CD4-positive, alpha-beta memory T cell (primary cell): Measurements from ENCODE around the gene TMEM141. TPM values are rescaled to one million over a fixed set of nuclear protein-coding genes. Genes with fewer than 3 reads are reported as not detected.
A peak's percentile ranks its signal among the peaks of the same experiment; 100 is the strongest.

Experiments
- CTCF ChIA-PET: fragments of 350-600 bp; sonication (Branson Sonifier 250); formaldehyde crosslinking; loops from one replicate; lab custom pipeline; 2021; ENCODE audit warnings: inconsistent platforms; ENCODE audit not compliant: partially characterized antibody; lab: Charles Lee
- POLR2A ChIA-PET: fragments of 350-600 bp; sonication (Branson Sonifier 250); formaldehyde crosslinking; loops from one replicate; lab custom pipeline; 2021; ENCODE audit not compliant: partially characterized antibody; lab: Charles Lee
- DNase-seq, 5 donors: peaks; one replicate each; pipeline versions ENCODE4 v3.0.0 to v3.0.0-alpha.2; 2020 to 2022; ENCODE audit warnings: mixed read lengths in 1 of 5
- H3K27ac ChIP-seq: one replicate; pipeline ENCODE4 v1.7.0; 2013; ENCODE audit warnings: low read depth, low read length
- H3K27me3 ChIP-seq: 2 replicates; pipeline ENCODE4 v1.7.0; 2013; ENCODE audit warnings: mild to moderate bottlenecking, low read length, moderate library complexity; ENCODE audit not compliant: insufficient read depth
- H3K36me3 ChIP-seq: 2 replicates; pipeline ENCODE4 v1.7.0; 2013; ENCODE audit warnings: mild to moderate bottlenecking, low read length, moderate library complexity; ENCODE audit not compliant: insufficient read depth
- H3K4me1 ChIP-seq: 2 replicates; pipeline ENCODE4 v1.7.0; 2013; ENCODE audit warnings: mild to moderate bottlenecking, low read length, moderate library complexity; ENCODE audit not compliant: insufficient read depth
- H3K4me3 ChIP-seq, 2 donors: one replicate each; pipeline ENCODE4 v1.7.0; 2013; ENCODE audit warnings: low read length in 2 of 2, mild to moderate bottlenecking in 1 of 2
- H3K9me3 ChIP-seq, 2 donors: one replicate each; pipeline ENCODE4 v1.7.0; 2013; ENCODE audit warnings: low read length in 2 of 2, control low read depth in 1 of 2; ENCODE audit not compliant: control insufficient read depth in 1 of 2
- H3K27ac Mint-ChIP-seq, 7 donors: one replicate each; pipeline ENCODE4 v1.8.0; 2020 to 2021; ENCODE audit warnings: mixed read lengths in 7 of 7, mild to moderate bottlenecking in 6 of 7, inconsistent platforms in 3 of 7, moderate library complexity in 3 of 7
- H3K27me3 Mint-ChIP-seq, 2 donors: one replicate each; pipeline ENCODE4 v1.8.0; 2020 to 2021; ENCODE audit warnings: mixed read lengths in 2 of 2
- H3K36me3 Mint-ChIP-seq, 2 donors: one replicate each; pipeline ENCODE4 v1.8.0; 2020 to 2021; ENCODE audit warnings: mixed read lengths in 2 of 2, inconsistent platforms in 1 of 2, mild to moderate bottlenecking in 1 of 2
- H3K4me1 Mint-ChIP-seq, 4 donors: one replicate each; pipeline ENCODE4 v1.8.0; 2020 to 2021; ENCODE audit warnings: mixed read lengths in 4 of 4, mild to moderate bottlenecking in 1 of 4
- H3K4me3 Mint-ChIP-seq, 8 donors: one replicate each; pipeline ENCODE4 v1.8.0; 2020 to 2021; ENCODE audit warnings: mixed read lengths in 8 of 8, mild to moderate bottlenecking in 7 of 8, moderate library complexity in 6 of 8, inconsistent platforms in 3 of 8
- H3K9me3 Mint-ChIP-seq, 8 donors: one replicate each; pipeline ENCODE4 v1.8.0; 2020 to 2021; ENCODE audit warnings: mixed read lengths in 8 of 8, mild to moderate bottlenecking in 5 of 8, inconsistent platforms in 3 of 8, moderate library complexity in 1 of 8
- intact Hi-C: fragments of 100-400 bp; cut with micrococcal nuclease; formaldehyde crosslinking; loops from one replicate; pipeline ENCODE4 v1.15.1; 2023
- polyA plus RNA-seq, 2 donors: library from polyadenylated mRNA; unstranded; fragments of 300-500 nt; fragmentation: Illumina TruSeq; gene quantifications; one replicate each; pipeline ENCODE4 v1.2.3, GENCODE V29; 2021
- total RNA-seq, 2 experiments: library from RNA; stranded (reverse); gene quantifications; one replicate each; pipeline ENCODE4 v1.2.3, GENCODE V29; 2021

Gene TMEM141
- total and polyA plus RNA-seq, 4 experiments from 2014 or later = 34.3 to 53.4 (median 44.7) TPM

DNA sequence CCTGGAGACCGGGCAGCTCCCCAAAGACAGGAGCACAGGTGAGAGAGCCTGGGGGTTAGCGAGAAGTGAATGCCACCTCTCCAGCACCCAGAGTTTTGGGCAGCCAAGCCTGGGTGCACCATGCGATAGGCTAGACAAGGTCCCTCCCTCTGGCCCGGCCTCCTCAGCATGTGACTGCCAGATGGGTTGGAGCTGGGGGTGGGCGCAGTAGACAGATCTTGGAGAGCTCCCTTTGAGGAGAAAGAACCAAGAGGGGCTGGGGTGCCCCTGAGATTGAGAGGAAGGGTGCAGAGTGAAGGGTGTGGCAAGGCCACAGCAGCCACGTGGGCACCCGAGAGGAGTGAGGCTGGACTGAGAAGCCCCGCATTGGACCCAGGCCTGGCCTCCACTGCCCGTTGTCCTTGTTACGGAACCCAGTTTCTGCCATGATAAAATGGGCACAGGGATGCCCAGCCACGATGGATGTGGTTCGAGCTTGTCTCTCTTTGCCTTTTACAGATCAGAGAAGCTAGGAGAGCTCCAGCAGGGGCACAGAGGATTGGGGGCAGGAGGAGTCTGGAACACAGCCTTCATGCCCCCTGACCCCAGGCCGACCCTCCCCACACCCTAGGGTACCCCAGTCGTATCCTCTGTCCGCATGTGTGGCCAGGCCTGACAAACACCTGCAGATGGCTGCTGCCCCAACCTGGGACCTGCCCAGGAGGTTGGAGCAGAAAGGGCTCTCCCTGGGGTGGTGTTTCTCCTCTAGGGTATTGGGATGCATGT is 1.4 kb downstream of the TMEM141 start:
- ChIA-PET CTCF (interaction anchor here (0.8 to 3.1 kb wide), 14 partner anchors 8 to 275 kb away, joined by 3 to 23 read pairs (median 5); partner anchors contain the start of genes AJM1 and NPDC1), POLR2A (interaction anchor here (0.6 to 4.4 kb wide), 4 partner anchors 14 to 448 kb away, joined by 3 to 38 read pairs (median 4); partner anchors contain the start of genes RABL6 and TRAF2)
- peaks cover 10 to 45% (median 29%) of the 10 kb centered on the region in 4 donors for H3K4me1 Mint-ChIP-seq
- Histone ChIP-seq H3K9me3 (no peaks in the 10 kb centered on the region), H3K4me3 (peak overlapping the region in 1 of 2 donors; percentile 86), H3K27ac (peak overlapping the region; percentile 93), H3K27me3 (no peaks in the 10 kb centered on the region), H3K36me3 (peaks cover 14% of the 10 kb centered on the region), H3K4me1 (peaks cover 31% of the 10 kb centered on the region)
- H3K9me3 Mint-ChIP-seq = no peaks in the 10 kb centered on the region
- intact Hi-C loops = loop anchor here (5.0 kb wide), 1 partner anchor 95 kb away; the partner anchor contains the start of gene TRAF2
- no peak for DNase-seq
- peak overlapping the region in 7 of 8 donors; percentile 54 to 88 (median 85) for H3K4me3 Mint-ChIP-seq
- H3K27ac Mint-ChIP-seq = peak overlapping the region in 6 of 7 donors; percentile 42 to 98 (median 93)
- H3K27me3 Mint-ChIP-seq = peaks cover 0 to 1% of the 10 kb centered on the region in 2 donors
- H3K36me3 Mint-ChIP-seq = peaks cover 0 to 4% of the 10 kb centered on the region in 2 donors

DNA sequence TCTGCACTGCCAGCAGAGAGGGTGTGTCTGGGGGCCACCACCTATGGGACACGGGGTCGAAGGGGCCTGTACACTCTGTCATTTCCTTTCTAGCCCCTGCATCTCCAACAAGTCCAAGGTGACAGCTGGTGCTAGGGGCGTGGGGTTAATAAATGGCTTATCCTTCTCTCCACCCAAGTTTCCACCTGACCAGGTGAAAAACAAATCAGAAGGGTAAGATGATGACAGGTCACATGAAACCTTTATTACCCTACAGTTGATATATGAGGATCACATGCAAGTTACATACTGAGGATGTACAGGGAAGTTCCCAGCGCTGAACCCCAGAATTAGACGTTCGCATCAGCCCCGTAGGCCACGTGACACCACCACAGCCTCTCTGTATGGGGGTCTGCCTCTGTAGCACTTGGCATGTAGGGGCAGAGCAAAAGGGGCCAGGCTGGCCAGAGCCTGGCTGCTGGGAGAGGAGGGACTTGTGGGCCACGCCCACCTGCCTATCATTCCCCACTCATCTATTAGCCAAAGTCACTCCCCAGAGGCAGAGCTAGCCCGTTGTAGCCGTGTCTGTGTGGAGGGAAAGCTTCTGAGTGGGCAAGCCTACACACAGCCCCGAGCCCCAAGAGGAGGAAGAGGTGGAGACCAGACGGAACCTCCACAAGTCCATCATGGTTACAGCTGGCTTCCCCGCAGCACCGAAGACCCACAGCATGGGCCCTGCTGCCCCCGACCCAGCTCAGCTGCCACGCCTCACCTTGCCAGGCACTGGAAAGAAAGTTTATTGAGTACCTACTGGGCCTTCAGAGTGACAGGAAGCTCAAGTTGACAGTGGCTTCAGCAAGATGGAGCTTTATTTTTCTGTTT is 2.2 kb downstream of the TMEM141 start:
- H3K4me1 Mint-ChIP-seq = peaks cover 7 to 37% (median 23%) of the 10 kb centered on the region in 4 donors
- POLR2A ChIA-PET = interaction anchor here (0.7 to 4.4 kb wide), 5 partner anchors 9 to 302 kb away, joined by 3 to 38 read pairs (median 3); partner anchors contain the start of genes AJM1 and RABL6
- no peak overlapping the region for H3K4me3 ChIP-seq
- no peaks in the 10 kb centered on the region for H3K9me3 Mint-ChIP-seq
- no peak overlapping the region for H3K27ac ChIP-seq
- intact Hi-C loops = loop anchor here (5.0 kb wide), 1 partner anchor 94 kb away; the partner anchor contains the start of gene TRAF2
- CTCF ChIA-PET = interaction anchor here (1.4 to 3.1 kb wide), 9 partner anchors 9 to 293 kb away, joined by 3 to 23 read pairs (median 8); partner anchors contain the start of genes AJM1, MAN1B1 and NPDC1
- peaks cover 26% of the 10 kb centered on the region for H3K4me1 ChIP-seq
- peaks cover 0 to 4% of the 10 kb centered on the region in 2 donors for H3K36me3 Mint-ChIP-seq
- peaks cover 0 to 1% of the 10 kb centered on the region in 2 donors for H3K27me3 Mint-ChIP-seq
- H3K27ac Mint-ChIP-seq = peak overlapping the region in 4 of 7 donors; percentile 35 to 52 (median 42)
- peaks cover 14% of the 10 kb centered on the region for H3K36me3 ChIP-seq
- H3K9me3 ChIP-seq = no peaks in the 10 kb centered on the region
- peak overlapping the region in 2 of 8 donors; percentile 12 to 51 for H3K4me3 Mint-ChIP-seq
- no peak for DNase-seq
- H3K27me3 ChIP-seq = no peaks in the 10 kb centered on the region

DNA sequence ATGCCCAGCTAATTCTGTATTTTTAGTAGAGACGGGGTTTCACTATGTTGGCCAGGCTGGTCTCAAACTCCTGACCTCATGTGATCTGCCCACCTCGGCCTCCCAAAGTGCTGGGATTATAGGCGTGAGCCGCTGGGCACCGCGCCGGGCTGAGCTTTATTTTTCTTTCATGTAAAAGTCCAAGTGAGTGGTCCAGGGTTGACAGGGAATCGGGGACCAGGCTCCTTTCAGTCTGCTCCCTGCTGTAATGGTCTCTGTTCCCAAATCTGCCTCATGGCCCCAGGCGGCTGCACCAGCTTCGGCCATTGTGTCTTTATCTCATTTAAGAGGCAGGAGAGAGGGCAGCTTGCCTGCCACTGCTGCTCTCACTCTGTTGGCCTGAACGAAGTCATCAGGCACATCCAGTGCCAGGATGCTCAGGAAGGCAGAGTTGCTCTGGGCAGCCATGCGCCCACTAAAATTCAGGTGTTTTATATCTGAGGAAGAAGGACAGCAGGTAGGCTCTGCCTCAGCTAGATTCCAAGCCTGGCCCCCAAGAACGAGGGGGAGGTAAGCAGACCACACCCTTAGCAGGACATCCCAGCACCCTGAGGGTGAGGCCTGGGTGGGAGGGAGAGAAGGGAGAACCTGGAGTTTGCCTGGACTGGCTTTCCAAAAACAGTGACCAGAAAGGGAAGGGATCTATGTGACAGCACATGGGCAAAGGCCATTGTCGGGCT is 3.3 kb downstream of the TMEM141 start:
- H3K36me3 Mint-ChIP-seq = peaks cover 0 to 4% of the 10 kb centered on the region in 2 donors
- H3K27me3 Mint-ChIP-seq = peaks cover 0 to 1% of the 10 kb centered on the region in 2 donors
- H3K4me1 ChIP-seq = peaks cover 33% of the 10 kb centered on the region
- peaks cover 7 to 36% (median 21%) of the 10 kb centered on the region in 4 donors for H3K4me1 Mint-ChIP-seq
- CTCF ChIA-PET = interaction anchor here (1.3 to 3.1 kb wide), 7 partner anchors 8 to 292 kb away, joined by 4 to 23 read pairs (median 8); partner anchors contain the start of genes MAN1B1 and NPDC1
- H3K9me3 ChIP-seq = no peaks in the 10 kb centered on the region
- no peak overlapping the region for H3K27ac ChIP-seq
- no peak for DNase-seq
- H3K27ac Mint-ChIP-seq = peak overlapping the region in 2 of 7 donors; percentile 18 to 25
- no peak overlapping the region for H3K4me3 ChIP-seq
- peak overlapping the region in 3 of 8 donors; percentile 6 to 23 (median 15) for H3K4me3 Mint-ChIP-seq
- no peaks in the 10 kb centered on the region for H3K9me3 Mint-ChIP-seq
- H3K27me3 ChIP-seq = no peaks in the 10 kb centered on the region
- intact Hi-C loops = loop anchor here (5.0 kb wide), 1 partner anchor 93 kb away; the partner anchor contains the start of gene TRAF2
- H3K36me3 ChIP-seq = peaks cover 14% of the 10 kb centered on the region
- POLR2A ChIA-PET = interaction anchor here (0.8 to 4.4 kb wide), 5 partner anchors 12 to 301 kb away, joined by 3 to 38 read pairs (median 3); partner anchors contain the start of genes AJM1 and RABL6

DNA sequence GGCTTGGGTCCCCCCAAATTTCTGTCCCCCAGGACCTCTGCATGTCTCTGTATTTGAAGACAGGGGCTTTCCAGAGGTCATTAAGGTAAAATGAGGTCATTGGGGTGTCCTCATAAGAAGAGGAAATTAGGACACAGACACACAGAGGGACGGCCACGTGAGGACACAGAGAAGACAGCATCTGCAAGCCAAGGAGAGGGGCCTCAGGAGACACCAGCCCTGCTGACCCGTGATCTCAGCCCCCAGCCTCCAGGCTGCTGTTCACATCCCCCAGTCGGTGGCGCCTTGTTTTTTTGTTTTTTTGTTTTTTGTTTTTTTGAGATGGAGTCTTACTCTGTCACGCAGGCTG is 3.8 kb downstream of the TMEM141 start:
- Mint-ChIP-seq H3K27me3 (peaks cover 0 to 1% of the 10 kb centered on the region in 2 donors), H3K4me1 (peaks cover 7 to 37% (median 22%) of the 10 kb centered on the region in 4 donors), H3K36me3 (peaks cover 0 to 4% of the 10 kb centered on the region in 2 donors), H3K4me3 (no peak overlapping the region), H3K9me3 (no peaks in the 10 kb centered on the region), H3K27ac (peak overlapping the region in 1 of 7 donors; percentile 25)
- intact Hi-C loops = loop anchor here (5.0 kb wide), 1 partner anchor 92 kb away; the partner anchor contains the start of gene TRAF2
- no peak overlapping the region for H3K27ac ChIP-seq
- H3K27me3 ChIP-seq = no peaks in the 10 kb centered on the region
- peaks cover 36% of the 10 kb centered on the region for H3K4me1 ChIP-seq
- CTCF ChIA-PET = interaction anchor here (1.3 kb wide), 1 partner anchor 235 kb away, joined by 5 read pairs; no protein-coding TSS in a partner anchor
- no peak overlapping the region for H3K4me3 ChIP-seq
- peaks cover 14% of the 10 kb centered on the region for H3K36me3 ChIP-seq
- DNase-seq = no peak
- no peaks in the 10 kb centered on the region for H3K9me3 ChIP-seq
- POLR2A ChIA-PET = interaction anchor here (1.1 kb wide), 1 partner anchor 201 kb away, joined by 3 read pairs; no protein-coding TSS in a partner anchor

DNA sequence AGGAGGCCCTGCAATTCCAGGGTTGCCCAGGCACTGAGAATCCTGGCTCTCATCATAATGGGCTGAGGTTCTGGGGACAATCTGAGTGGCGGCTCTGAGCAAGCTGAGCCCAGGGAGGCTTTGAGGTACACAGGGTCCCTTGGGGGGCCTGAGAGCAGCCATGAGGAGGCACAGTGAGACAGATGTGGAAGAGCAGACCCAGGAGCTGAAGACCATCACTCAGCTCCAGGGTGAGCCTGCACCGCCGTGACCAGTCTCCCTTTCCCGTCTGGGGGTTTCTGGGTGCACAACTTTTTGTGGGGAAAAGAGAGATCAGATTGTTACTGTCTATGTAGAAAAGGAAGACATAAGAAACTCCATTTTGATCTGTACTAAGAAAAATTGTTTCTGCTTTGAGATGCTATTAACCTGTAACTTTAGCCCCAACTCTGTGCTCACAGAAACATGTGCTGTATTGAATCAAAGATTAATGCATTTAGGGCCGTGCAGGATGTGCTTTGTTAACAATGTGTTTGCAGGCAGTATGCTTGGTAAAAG is 5.2 kb downstream of the TMEM141 start, which contains the start of gene CCDC183:
Gene CCDC183 (plus strand): TSS at position 101 of the 537 bp plus-strand sequence. CDS start 60 bp downstream, at position 161.
- ChIA-PET CTCF (interaction anchor here (0.6 kb wide), 1 partner anchor 465 kb away, joined by 4 read pairs; no protein-coding TSS in a partner anchor), POLR2A (interaction anchor here (0.7 kb wide), 1 partner anchor 12 kb away, joined by 3 read pairs; the partner anchor contains the start of gene RABL6)

More for the DNA sequence above, 5.2 kb downstream of the TMEM141 start, which contains the start of gene CCDC183:
- no peak for DNase-seq
- intact Hi-C loops = no loop called here
- no peaks in the 10 kb centered on the region for H3K9me3 ChIP-seq
- H3K27me3 ChIP-seq = no peaks in the 10 kb centered on the region
- H3K4me1 ChIP-seq = peaks cover 40% of the 10 kb centered on the region
- peaks cover 14% of the 10 kb centered on the region for H3K36me3 ChIP-seq
- H3K4me3 Mint-ChIP-seq = peak within 1 kb of the TSS in 1 of 8 donors; percentile 30
- no peaks in the 10 kb centered on the region for H3K9me3 Mint-ChIP-seq
- peaks cover 1% of the 10 kb centered on the region in 2 donors for H3K27me3 Mint-ChIP-seq
- no peak within 1 kb of the TSS for H3K4me3 ChIP-seq
- H3K36me3 Mint-ChIP-seq = peaks cover 0 to 4% of the 10 kb centered on the region in 2 donors
- no peak within 1 kb of the TSS for H3K27ac ChIP-seq
- H3K27ac Mint-ChIP-seq = peak within 1 kb of the TSS in 1 of 7 donors; percentile 2
- H3K4me1 Mint-ChIP-seq = peaks cover 14 to 42% (median 29%) of the 10 kb centered on the region in 4 donors
